ENCODE data around the gene ATP2A1.

Gene ATP2A1

DNA sequence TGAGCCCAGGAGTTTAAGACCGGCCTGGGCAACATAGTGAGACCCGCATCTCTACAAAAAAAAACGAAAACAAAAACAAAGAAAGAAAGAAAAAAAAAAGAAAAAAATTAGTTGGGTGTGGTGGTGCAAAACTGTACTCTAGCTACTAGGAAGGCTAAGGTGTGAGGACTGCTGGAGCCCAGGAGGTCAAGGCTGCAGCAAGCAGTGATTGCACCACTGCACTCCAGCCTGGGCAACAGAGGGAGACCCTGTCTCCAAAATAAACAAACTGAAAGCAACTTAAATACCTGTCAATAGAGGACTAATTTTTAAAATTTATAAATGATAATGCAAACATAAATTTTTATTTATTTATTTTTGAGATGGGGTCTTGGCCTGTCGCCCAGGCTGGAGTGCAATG, 17.3 kb downstream of the ATP2A1 start:
- Histone ChIP-seq H3K4me3 (replicated peaks; ENCODE audit: insufficient read depth, low read length) (no peak overlapping the region), H3K27ac (replicated peaks) (no peak overlapping the region), H3K27me3 (ENCODE audit: insufficient read depth, poor library complexity, severe bottlenecking) (no peaks in the 10 kb centered on the region)
- DNase-seq (ENCODE audit: low read depth in 1 of 2, low spot score in 1 of 2) = no peak
- TF ChIP-seq GABPA (IDR thresholded peaks at IDR 0.05; ENCODE audit: low read depth) (no peak), POLR2AphosphoS5 (IDR thresholded peaks at IDR 0.05; ENCODE audit: low read depth) (no peak), SPI1 (IDR thresholded peaks at IDR 0.05; ENCODE audit: borderline replicate concordance, low read depth) (no peak)
- TF ChIP-seq, protein P1, sequence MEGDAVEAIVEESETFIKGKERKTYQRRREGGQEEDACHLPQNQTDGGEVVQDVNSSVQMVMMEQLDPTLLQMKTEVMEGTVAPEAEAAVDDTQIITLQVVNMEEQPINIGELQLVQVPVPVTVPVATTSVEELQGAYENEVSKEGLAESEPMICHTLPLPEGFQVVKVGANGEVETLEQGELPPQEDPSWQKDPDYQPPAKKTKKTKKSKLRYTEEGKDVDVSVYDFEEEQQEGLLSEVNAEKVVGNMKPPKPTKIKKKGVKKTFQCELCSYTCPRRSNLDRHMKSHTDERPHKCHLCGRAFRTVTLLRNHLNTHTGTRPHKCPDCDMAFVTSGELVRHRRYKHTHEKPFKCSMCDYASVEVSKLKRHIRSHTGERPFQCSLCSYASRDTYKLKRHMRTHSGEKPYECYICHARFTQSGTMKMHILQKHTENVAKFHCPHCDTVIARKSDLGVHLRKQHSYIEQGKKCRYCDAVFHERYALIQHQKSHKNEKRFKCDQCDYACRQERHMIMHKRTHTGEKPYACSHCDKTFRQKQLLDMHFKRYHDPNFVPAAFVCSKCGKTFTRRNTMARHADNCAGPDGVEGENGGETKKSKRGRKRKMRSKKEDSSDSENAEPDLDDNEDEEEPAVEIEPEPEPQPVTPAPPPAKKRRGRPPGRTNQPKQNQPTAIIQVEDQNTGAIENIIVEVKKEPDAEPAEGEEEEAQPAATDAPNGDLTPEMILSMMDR (IDR thresholded peaks at IDR 0.05; ENCODE audit: insufficient read depth, low read length) = no peak
- TF ChIP-seq, protein P2, sequence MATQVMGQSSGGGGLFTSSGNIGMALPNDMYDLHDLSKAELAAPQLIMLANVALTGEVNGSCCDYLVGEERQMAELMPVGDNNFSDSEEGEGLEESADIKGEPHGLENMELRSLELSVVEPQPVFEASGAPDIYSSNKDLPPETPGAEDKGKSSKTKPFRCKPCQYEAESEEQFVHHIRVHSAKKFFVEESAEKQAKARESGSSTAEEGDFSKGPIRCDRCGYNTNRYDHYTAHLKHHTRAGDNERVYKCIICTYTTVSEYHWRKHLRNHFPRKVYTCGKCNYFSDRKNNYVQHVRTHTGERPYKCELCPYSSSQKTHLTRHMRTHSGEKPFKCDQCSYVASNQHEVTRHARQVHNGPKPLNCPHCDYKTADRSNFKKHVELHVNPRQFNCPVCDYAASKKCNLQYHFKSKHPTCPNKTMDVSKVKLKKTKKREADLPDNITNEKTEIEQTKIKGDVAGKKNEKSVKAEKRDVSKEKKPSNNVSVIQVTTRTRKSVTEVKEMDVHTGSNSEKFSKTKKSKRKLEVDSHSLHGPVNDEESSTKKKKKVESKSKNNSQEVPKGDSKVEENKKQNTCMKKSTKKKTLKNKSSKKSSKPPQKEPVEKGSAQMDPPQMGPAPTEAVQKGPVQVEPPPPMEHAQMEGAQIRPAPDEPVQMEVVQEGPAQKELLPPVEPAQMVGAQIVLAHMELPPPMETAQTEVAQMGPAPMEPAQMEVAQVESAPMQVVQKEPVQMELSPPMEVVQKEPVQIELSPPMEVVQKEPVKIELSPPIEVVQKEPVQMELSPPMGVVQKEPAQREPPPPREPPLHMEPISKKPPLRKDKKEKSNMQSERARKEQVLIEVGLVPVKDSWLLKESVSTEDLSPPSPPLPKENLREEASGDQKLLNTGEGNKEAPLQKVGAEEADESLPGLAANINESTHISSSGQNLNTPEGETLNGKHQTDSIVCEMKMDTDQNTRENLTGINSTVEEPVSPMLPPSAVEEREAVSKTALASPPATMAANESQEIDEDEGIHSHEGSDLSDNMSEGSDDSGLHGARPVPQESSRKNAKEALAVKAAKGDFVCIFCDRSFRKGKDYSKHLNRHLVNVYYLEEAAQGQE (IDR thresholded peaks at IDR 0.05; ENCODE audit: insufficient replicate concordance, low read depth) = no peak

DNA sequence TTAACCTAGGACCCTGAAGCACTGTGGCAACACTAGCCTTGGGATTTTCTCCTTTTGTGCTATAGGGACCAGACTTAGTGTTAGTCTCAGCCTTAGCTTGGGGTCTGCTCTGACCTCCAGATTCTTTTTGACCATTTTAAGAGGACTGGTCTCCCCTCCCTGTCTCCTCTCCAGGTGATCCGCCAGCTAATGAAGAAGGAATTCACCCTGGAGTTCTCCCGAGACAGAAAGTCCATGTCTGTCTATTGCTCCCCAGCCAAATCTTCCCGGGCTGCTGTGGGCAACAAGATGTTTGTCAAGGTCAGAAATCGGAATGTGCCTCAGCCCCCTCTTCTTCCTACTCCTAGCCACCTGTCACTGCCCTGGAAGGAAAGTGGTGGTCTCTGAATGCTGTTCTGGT, 19.5 kb downstream of the ATP2A1 start:
- Histone ChIP-seq H3K27ac (replicated peaks) (no peak overlapping the region), H3K27me3 (ENCODE audit: insufficient read depth, poor library complexity, severe bottlenecking) (no peaks in the 10 kb centered on the region), H3K4me3 (replicated peaks; ENCODE audit: insufficient read depth, low read length) (no peak overlapping the region)
- TF ChIP-seq POLR2AphosphoS5 (IDR thresholded peaks at IDR 0.05; ENCODE audit: low read depth) (no peak), SPI1 (IDR thresholded peaks at IDR 0.05; ENCODE audit: borderline replicate concordance, low read depth) (no peak), GABPA (IDR thresholded peaks at IDR 0.05; ENCODE audit: low read depth) (no peak)
- TF ChIP-seq, protein P2 (IDR thresholded peaks at IDR 0.05; ENCODE audit: insufficient replicate concordance, low read depth) = no peak
- no peak for DNase-seq (ENCODE audit: low read depth in 1 of 2, low spot score in 1 of 2)

- DNase-seq (ENCODE audit: low read depth in 1 of 2, low spot score in 1 of 2) = no peak
- H3K27ac ChIP-seq (replicated peaks) = no peak overlapping the region
- TF ChIP-seq POLR2AphosphoS5 (IDR thresholded peaks at IDR 0.05; ENCODE audit: low read depth) (no peak), GABPA (IDR thresholded peaks at IDR 0.05; ENCODE audit: low read depth) (no peak), SPI1 (IDR thresholded peaks at IDR 0.05; ENCODE audit: borderline replicate concordance, low read depth) (no peak)
- TF ChIP-seq, protein P1 (IDR thresholded peaks at IDR 0.05; ENCODE audit: insufficient read depth, low read length) = no peak
- TF ChIP-seq, protein P2 (IDR thresholded peaks at IDR 0.05; ENCODE audit: insufficient replicate concordance, low read depth) = no peak
Observed at GRCh38 chr16:28898266-28898665, 20.0 kb downstream of the ATP2A1 start.

More at GRCh38 chr16:28898266-28898665, 20.0 kb downstream of the ATP2A1 start:
- no peaks in the 10 kb centered on the region for H3K27me3 ChIP-seq (ENCODE audit: insufficient read depth, poor library complexity, severe bottlenecking)
- H3K4me3 ChIP-seq (replicated peaks; ENCODE audit: insufficient read depth, low read length) = no peak overlapping the region

Data from HL-60 (cell line).